Hepatocyte (in vitro differentiated cells): ENCODE results near the gene HLA-G.

Experiments
- EZH2 ChIP-seq: fragments of 200-600 bp; sonication (generic); IDR thresholded peaks from 2 replicates; pipeline ENCODE4 v1.6.1; 2016; ENCODE audit warnings: antibody characterized with exemption, mild to moderate bottlenecking, borderline replicate concordance
- TF ChIP-seq, protein P1 (sequence below): fragments of 200-600 bp; sonication (generic); IDR thresholded peaks from 2 replicates; pipeline ENCODE4 v1.5.1; 2016; ENCODE audit warnings: antibody characterized with exemption, mild to moderate bottlenecking; ENCODE audit not compliant: poor library complexity

DNA sequence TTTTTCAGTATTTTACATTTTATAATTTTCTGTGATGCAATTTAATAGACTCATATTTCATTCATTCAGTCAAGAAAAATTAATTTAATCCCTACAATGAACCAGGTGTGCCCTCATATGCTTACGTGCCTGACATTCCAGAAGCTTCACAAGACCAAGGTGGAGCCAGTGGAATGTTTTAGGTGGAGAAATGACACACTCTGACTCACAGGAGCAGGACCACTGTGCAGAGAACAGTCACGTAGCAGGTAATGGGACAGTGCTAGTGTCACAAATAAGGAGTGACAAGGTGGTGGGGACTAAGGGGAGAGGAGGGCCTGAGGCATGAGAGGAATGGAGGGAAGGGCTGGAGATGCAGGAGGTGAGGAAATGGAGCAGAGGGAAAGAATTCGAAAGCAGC is 37.0 kb upstream of the HLA-G start:
- TF ChIP-seq, protein P1, sequence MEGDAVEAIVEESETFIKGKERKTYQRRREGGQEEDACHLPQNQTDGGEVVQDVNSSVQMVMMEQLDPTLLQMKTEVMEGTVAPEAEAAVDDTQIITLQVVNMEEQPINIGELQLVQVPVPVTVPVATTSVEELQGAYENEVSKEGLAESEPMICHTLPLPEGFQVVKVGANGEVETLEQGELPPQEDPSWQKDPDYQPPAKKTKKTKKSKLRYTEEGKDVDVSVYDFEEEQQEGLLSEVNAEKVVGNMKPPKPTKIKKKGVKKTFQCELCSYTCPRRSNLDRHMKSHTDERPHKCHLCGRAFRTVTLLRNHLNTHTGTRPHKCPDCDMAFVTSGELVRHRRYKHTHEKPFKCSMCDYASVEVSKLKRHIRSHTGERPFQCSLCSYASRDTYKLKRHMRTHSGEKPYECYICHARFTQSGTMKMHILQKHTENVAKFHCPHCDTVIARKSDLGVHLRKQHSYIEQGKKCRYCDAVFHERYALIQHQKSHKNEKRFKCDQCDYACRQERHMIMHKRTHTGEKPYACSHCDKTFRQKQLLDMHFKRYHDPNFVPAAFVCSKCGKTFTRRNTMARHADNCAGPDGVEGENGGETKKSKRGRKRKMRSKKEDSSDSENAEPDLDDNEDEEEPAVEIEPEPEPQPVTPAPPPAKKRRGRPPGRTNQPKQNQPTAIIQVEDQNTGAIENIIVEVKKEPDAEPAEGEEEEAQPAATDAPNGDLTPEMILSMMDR: no peak
- TF ChIP-seq EZH2: no peak
